Pulmonary artery endothelial cell (primary cell): ENCODE measurements around the gene CEP112. TPM values are rescaled to one million over a fixed set of nuclear protein-coding genes. Genes with fewer than 3 reads are reported as not detected.
"Not testable (repeated sequence)": the region's sequence is repeated elsewhere in the genome, so short reads cannot be mapped to it uniquely, and the experiment has no call there.

ENCODE experiments used
- DNase-seq: peaks from one replicate; pipeline ENCODE4 v3.0.0-alpha.2; 2011; ENCODE audit warnings: low read depth, low spot score
- total RNA-seq: library from RNA; depleted of rRNA; stranded (reverse); fragments of >200 nt; gene quantifications from 2 replicates; pipeline ENCODE4 v1.2.3, GENCODE V29; 2014

The CEP112 gene
- total RNA-seq, 1 donor from 2014 or later = 7.2 TPM

GRCh38 chr17:65696739-65697394, 495.1 kb downstream of the CEP112 start:
- DNase-seq = no peak

- no peak for DNase-seq
Measured at GRCh38 chr17:65694601-65695000, 497.3 kb downstream of the CEP112 start.

- DNase-seq = no peak
Measured at GRCh38 chr17:65690626-65691310, 501.2 kb downstream of the CEP112 start.

GRCh38 chr17:65688307-65688706, 503.6 kb downstream of the CEP112 start:
- DNase-seq = no peak

GRCh38 chr17:65685110-65685509, 506.8 kb downstream of the CEP112 start:
- no peak for DNase-seq

- peak; percentile 40 for DNase-seq
Measured at GRCh38 chr17:65684631-65685030, 507.3 kb downstream of the CEP112 start.

GRCh38 chr17:65683428-65683827, 508.5 kb downstream of the CEP112 start:
- DNase-seq = no peak

GRCh38 chr17:65681763-65682162, 510.2 kb downstream of the CEP112 start:
- DNase-seq = not testable (repeated sequence)

- no peak for DNase-seq
Measured at GRCh38 chr17:65679165-65679845, 512.6 kb downstream of the CEP112 start.

- DNase-seq = no peak
Measured at GRCh38 chr17:65678546-65678945, 513.4 kb downstream of the CEP112 start.

- no peak for DNase-seq
Measured at GRCh38 chr17:65677932-65678331, 514.0 kb downstream of the CEP112 start.

GRCh38 chr17:65674246-65675045, 517.5 kb downstream of the CEP112 start:
- DNase-seq = no peak

- DNase-seq = no peak
Measured at GRCh38 chr17:65670667-65671371, 521.1 kb downstream of the CEP112 start.

- no peak for DNase-seq
Measured at GRCh38 chr17:65668211-65668610, 523.7 kb downstream of the CEP112 start.

- no peak for DNase-seq
Measured at GRCh38 chr17:65667656-65668055, 524.3 kb downstream of the CEP112 start.

GRCh38 chr17:65666876-65667321, 525.0 kb downstream of the CEP112 start:
- DNase-seq = no peak

GRCh38 chr17:65665966-65666365, 526.0 kb downstream of the CEP112 start:
- no peak for DNase-seq

GRCh38 chr17:65664696-65665095, 527.2 kb downstream of the CEP112 start:
- no peak for DNase-seq

GRCh38 chr17:65664266-65664665, 527.7 kb downstream of the CEP112 start:
- DNase-seq = no peak

GRCh38 chr17:65662196-65662595, 529.7 kb downstream of the CEP112 start:
- DNase-seq = no peak

GRCh38 chr17:65660947-65661346, 531.0 kb downstream of the CEP112 start:
- DNase-seq = peak; percentile 63
